ENCODE data around the gene ARMC2. TPM values are rescaled to one million over a fixed set of nuclear protein-coding genes. Genes with fewer than 3 reads are reported as not detected.
A peak's percentile ranks its signal among the peaks of the same experiment; 100 is the strongest.

The ARMC2 gene
- total RNA-seq, 1 donor from 2014 or later = 11.5 TPM

DNA sequence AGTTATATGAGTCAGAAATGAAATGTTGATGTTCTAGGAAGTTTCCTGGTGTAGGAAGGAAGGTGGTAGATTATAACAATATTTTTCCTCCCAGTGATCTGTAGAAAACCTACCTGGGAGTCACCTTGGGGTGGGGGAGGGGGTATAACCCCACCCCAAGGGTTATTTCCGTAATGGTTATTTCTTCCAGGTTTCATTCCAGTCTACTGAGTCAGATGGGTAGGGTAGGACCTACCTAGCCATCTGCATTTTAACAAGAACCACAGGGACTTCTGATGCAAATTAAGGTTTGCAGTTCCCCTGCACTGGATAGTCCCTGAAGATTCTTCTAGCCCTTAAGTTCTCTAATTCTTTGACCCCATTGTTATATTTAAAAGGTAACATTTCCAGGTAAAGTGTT is 88.9 kb downstream of the ARMC2 start:
- H3K4me1 ChIP-seq = peaks cover 18% of the 10 kb centered on the region
- H3K27ac ChIP-seq = no peak overlapping the region
- H3K9me3 ChIP-seq = no peaks in the 10 kb centered on the region
- TF ChIP-seq, protein P1, sequence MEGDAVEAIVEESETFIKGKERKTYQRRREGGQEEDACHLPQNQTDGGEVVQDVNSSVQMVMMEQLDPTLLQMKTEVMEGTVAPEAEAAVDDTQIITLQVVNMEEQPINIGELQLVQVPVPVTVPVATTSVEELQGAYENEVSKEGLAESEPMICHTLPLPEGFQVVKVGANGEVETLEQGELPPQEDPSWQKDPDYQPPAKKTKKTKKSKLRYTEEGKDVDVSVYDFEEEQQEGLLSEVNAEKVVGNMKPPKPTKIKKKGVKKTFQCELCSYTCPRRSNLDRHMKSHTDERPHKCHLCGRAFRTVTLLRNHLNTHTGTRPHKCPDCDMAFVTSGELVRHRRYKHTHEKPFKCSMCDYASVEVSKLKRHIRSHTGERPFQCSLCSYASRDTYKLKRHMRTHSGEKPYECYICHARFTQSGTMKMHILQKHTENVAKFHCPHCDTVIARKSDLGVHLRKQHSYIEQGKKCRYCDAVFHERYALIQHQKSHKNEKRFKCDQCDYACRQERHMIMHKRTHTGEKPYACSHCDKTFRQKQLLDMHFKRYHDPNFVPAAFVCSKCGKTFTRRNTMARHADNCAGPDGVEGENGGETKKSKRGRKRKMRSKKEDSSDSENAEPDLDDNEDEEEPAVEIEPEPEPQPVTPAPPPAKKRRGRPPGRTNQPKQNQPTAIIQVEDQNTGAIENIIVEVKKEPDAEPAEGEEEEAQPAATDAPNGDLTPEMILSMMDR (IDR thresholded peaks at IDR 0.05) = no peak
- TF ChIP-seq POLR2A (IDR thresholded peaks at IDR 0.05) = no peak
- intact Hi-C loops (cut with DNase I) = no loop called here
- DNase-seq (ENCODE audit: extremely low spot score in 2 of 2) = no peak
- no peaks in the 10 kb centered on the region for H3K27me3 ChIP-seq
- H3K4me3 ChIP-seq = no peak overlapping the region
- H3K36me3 ChIP-seq = no peaks in the 10 kb centered on the region

DNA sequence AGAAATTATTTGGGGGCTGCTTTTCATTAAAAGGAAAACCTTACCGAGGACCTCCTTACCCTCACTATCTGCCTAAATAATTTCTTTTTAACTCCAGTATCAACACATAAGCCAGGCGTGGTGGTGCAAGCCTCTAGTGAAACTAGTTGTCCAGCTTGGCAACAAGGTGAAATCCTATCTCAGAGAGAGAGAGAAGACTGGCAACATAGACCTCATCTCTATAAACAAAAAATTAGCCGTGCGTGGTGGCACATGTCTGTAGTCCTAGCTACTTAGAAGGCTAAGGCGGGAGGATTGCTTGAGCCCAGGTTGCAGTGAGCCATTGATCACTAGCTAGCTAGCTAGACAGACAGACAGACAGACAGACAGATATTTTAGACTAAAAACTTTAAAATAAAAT is 92.5 kb downstream of the ARMC2 start:
- H3K4me1 ChIP-seq = peaks cover 52% of the 10 kb centered on the region
- no peak overlapping the region for H3K4me3 ChIP-seq
- H3K27me3 ChIP-seq = no peaks in the 10 kb centered on the region
- H3K9me3 ChIP-seq = no peaks in the 10 kb centered on the region
- no peaks in the 10 kb centered on the region for H3K36me3 ChIP-seq
- intact Hi-C loops (cut with DNase I) = loop anchor here (10.0 kb wide), 1 partner anchor 64 kb away; no protein-coding TSS in a partner anchor
- H3K27ac ChIP-seq = no peak overlapping the region
- DNase-seq (ENCODE audit: extremely low spot score in 2 of 2) = no peak
- TF ChIP-seq, protein P1 (IDR thresholded peaks at IDR 0.05) = no peak
- TF ChIP-seq POLR2AphosphoS5 (IDR thresholded peaks at IDR 0.05; ENCODE audit: insufficient read depth in 1 of 2, low read depth in 1 of 2) (no peak), POLR2A (IDR thresholded peaks at IDR 0.05) (no peak)

DNA sequence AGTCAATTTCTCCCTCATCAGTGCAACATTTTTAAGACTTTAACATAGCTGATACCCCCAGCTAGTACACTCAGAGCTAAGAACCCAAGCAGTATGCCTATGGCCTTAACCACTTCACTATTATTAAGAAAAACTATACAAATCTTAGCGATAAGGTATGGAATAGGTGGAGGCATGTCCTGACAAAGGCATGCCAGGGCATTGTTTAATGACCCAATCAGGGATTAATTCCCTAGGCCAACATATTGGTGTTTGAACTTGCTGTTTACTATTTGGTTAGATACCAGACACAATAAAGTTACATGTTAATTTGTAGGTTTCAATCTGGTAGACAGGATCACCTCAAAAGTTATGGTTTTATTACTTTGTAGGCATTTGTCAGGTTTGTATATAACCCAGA is 93.1 kb downstream of the ARMC2 start:
- Histone ChIP-seq H3K4me3 (no peak overlapping the region), H3K36me3 (no peaks in the 10 kb centered on the region), H3K9me3 (no peaks in the 10 kb centered on the region), H3K27ac (no peak overlapping the region), H3K27me3 (no peaks in the 10 kb centered on the region), H3K4me1 (peaks cover 57% of the 10 kb centered on the region)
- TF ChIP-seq POLR2A (IDR thresholded peaks at IDR 0.05) = no peak
- no peak for DNase-seq (ENCODE audit: extremely low spot score in 2 of 2)
- intact Hi-C loops (cut with DNase I) = loop anchor here (10.0 kb wide), 1 partner anchor 64 kb away; no protein-coding TSS in a partner anchor

- peaks cover 63% of the 10 kb centered on the region for H3K4me1 ChIP-seq
- H3K4me3 ChIP-seq = no peak overlapping the region
- H3K27me3 ChIP-seq = no peaks in the 10 kb centered on the region
- H3K27ac ChIP-seq = no peak overlapping the region
- TF ChIP-seq, protein P1 (IDR thresholded peaks at IDR 0.05) = no peak
- no peak for TF ChIP-seq POLR2A (IDR thresholded peaks at IDR 0.05)
- no peak for TF ChIP-seq POLR2AphosphoS5 (IDR thresholded peaks at IDR 0.05; ENCODE audit: insufficient read depth in 1 of 2, low read depth in 1 of 2)
- no peak for DNase-seq (ENCODE audit: extremely low spot score in 2 of 2)
- no peaks in the 10 kb centered on the region for H3K9me3 ChIP-seq
- intact Hi-C loops (cut with DNase I) = loop anchor here (10.0 kb wide), 1 partner anchor 63 kb away; no protein-coding TSS in a partner anchor
- H3K36me3 ChIP-seq = no peaks in the 10 kb centered on the region
Observed at GRCh38 chr6:108941859-108942258, 93.6 kb downstream of the ARMC2 start.

GRCh38 chr6:108942556-108943492 is 94.6 kb downstream of the ARMC2 start:
- Histone ChIP-seq H3K9me3 (no peaks in the 10 kb centered on the region), H3K27ac (peak overlapping the region; percentile 89), H3K4me3 (no peak overlapping the region), H3K36me3 (no peaks in the 10 kb centered on the region), H3K4me1 (peaks cover 73% of the 10 kb centered on the region), H3K27me3 (no peaks in the 10 kb centered on the region)
- no peak for DNase-seq (ENCODE audit: extremely low spot score in 2 of 2)
- intact Hi-C loops (cut with DNase I) = loop anchor here (10.0 kb wide), 1 partner anchor 62 kb away; no protein-coding TSS in a partner anchor
- TF ChIP-seq, protein P1 (IDR thresholded peaks at IDR 0.05) = no peak
